GM12892 (cell line): ENCODE data around the gene SLC2A9.

Experiments
- DNase-seq: peaks from one replicate; pipeline ENCODE4 v3.0.0; 2011; ENCODE audit not compliant: insufficient read length
- FAIRE-seq: peaks from 2 replicates; lab custom pipeline; 2011; peaks lifted over from hg19 to GRCh38; lab: Jason Lieb, UNC
- POLR2A ChIP-seq: IDR thresholded peaks from 2 replicates; pipeline ENCODE4 v1.6.1; 2011; ENCODE audit warnings: low read depth, low read length, control low read depth
- POLR2AphosphoS5 ChIP-seq: IDR thresholded peaks from 2 replicates; pipeline ENCODE4 v1.6.1; 2011; ENCODE audit warnings: low read depth, low read length, control low read depth
- TAF1 ChIP-seq: IDR thresholded peaks from 2 replicates; pipeline ENCODE4 v1.6.1; 2011; ENCODE audit warnings: low read depth, mild to moderate bottlenecking, control low read depth, low read length, borderline replicate concordance

The SLC2A9 gene

DNA sequence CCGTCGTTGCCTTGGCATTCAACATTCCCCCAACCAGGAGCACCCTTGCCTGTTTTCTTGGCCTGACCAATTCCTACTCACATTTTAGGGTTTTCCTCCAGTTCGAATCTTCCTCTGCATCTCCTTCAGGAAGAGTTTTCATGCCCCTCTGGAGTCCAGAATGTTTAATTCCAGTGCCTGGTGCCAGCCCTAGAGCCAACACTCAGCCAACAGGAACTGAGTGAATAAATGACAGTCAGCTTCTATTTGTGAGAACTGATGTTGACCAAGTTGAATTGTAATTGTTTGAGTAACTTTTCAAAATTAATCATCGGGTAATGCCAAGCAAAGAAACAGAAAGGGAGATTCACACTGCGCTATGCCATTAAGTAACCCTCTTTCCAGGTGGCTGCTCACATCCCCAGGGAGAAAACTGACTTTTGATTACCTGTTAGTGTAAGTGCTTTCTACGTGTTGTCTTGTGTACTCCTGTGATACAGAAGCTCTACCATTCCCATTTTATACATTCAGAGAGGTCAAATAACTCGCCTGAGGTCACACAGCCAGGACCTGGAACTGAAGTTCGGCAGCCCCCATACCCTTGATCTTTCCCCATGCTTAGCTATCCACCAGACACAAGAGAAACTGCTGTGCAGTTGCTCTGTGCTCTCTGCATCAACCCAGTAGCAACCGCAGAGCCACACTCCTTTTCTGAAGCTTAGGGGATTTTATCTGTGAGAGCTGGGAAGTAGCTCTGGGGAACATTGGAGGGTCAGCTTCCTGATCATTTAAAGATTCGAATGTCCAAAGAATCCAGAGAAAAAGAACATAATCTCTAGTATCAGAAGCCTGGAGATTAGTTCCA lies 19.0 kb upstream of the SLC2A9 start:
- no peak for TF ChIP-seq TAF1
- no peak for TF ChIP-seq POLR2A
- no peak for TF ChIP-seq POLR2AphosphoS5
- FAIRE-seq (no peak), DNase-seq (no peak)

DNA sequence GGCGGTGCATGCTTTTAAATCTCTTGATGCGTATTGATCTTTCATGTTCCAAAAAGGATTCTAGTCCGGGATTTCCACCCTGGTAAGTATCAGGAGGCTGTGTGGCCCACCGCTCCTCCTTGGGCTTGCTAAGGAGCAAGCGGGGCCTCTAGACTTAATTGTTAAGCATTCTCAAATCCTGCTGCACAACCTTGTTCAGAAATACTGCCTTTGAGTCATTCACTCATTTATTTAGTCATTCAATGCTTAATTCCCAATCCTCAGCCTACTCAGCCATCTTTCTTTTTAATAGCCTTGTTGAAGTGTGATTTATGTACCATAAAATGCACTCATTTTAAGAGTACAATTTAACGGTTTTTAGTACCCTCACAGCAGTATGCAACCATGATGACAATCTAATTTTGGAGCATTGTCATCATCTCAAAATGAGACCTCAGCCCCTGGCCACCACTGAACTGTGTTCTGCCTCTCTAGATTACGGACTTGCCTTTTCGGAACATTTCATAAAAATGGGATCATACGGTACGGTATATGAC lies 15.6 kb upstream of the SLC2A9 start:
- FAIRE-seq = no peak
- no peak for DNase-seq
- TF ChIP-seq POLR2A = no peak
- no peak for TF ChIP-seq POLR2AphosphoS5
- no peak for TF ChIP-seq TAF1

DNA sequence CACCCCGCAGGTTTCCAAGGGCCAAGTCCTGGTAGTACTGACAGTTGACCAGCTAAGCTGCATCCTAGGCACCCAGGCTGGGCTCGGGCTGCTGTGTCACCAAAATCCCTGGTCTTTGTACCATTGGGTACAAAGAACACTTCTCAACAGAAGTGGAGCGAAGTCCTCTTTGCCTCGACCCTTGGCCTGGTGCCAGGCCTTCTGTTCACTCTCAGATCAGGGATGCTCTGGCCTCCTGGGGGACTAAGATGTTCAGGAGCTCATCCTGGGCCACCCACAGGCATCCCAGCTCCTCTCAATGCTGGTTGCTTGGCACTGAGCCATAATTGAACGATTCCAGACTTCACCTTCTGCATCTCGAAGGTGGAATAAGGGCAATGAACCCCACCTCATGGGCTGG lies 13.8 kb upstream of the SLC2A9 start:
- DNase-seq (no peak), FAIRE-seq (no peak)
- TF ChIP-seq POLR2A (no peak), POLR2AphosphoS5 (no peak), TAF1 (no peak)

DNA sequence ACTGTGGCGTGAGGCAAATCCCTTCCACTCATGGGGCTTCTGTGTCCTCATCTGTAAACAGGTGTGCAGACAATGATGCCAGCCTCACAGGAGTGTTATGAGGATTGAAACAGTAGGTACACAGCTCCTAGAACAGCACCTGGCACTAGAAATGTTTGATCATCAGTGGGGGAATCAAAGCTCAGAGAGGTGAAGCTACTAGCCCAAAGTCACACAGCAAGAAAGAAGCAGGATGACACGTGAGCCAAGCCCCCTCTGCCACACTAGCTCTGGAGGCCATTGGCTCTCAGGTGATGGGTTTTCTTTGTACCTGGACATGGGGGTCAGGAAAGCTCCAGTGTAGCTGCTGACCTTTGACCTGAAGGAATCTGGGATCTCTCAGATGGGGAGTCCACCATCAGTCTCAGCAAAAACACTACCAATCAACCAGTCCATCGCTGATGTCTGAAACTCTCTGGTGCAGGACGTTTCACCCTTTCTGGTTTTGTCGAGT lies 13.4 kb upstream of the SLC2A9 start:
- no peak for TF ChIP-seq TAF1
- no peak for TF ChIP-seq POLR2AphosphoS5
- no peak for TF ChIP-seq POLR2A
- DNase-seq (no peak), FAIRE-seq (no peak)

DNA sequence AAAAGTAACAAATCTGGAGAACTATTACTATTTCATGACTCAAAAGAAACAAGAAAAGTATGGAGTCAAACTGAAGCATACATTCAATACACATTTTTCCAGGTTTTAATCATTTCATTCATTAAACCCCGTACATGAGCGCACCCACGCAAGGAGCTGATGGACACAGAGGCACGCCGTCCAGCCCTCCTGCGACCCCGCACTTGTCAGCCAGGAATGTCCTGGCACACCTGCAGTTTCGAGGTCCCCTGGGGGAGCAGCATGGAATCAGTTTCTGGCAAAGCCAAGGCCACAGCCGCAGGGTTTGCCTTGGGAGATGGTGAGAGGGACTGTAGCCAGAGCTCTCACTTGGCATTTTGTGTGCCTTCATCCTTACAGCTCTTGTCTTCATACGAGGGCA lies 12.8 kb upstream of the SLC2A9 start:
- no peak for FAIRE-seq
- no peak for DNase-seq
- TF ChIP-seq TAF1 = no peak

DNA sequence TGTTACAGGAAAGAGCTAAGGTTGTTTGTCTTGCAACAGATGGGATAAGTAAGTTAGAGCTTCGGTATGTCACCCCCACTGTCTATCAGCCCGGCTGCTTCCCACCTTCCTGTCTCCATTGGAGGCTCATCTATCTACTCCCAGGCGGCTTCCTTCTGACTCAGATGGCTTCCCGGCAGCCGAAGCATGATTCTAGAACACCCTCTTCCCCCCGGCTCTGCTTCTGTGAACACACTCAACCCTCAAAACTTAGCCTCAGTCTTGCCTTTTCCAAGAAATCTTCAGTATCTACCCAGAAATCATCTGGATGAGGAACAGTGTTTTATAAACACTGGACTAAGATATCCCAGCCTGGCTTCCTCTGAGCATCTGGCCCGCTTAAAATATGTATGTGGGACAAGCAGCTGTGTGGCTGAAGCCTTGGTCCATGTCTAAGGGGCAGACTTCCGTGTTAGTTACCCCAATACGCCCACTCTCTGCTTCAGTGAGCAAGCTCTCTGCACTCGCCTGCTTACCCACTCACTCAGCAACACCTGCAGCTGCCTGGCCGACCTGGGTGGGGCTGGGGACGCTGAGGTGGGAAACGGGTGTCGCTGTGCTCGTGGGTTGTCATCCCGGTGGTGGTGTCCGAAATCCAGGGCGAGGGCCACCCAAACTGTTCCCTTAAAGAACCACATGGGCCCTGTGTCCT lies 12.0 kb upstream of the SLC2A9 start:
- FAIRE-seq = peak; percentile 33

DNA sequence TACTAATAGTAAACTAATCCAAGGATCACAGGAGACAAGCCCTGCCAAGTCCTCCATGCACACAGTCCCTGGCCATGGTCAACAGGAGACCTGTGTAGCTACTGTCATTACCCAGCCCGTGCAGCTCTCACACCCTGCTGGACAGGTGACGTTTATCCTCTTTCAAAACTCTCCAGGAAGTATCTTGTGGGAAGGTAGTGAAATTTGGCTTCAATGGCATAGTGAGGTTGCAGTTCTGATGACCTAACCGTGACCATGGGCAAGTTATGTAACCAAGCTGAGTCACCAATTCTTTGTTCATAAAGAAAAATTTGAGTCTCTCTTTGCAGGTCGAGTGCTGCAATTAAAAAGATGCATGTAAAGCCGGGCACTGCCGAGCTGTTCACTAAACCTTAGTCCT lies 11.3 kb upstream of the SLC2A9 start:
- DNase-seq (no peak), FAIRE-seq (no peak)
- TF ChIP-seq POLR2A (no peak), TAF1 (no peak), POLR2AphosphoS5 (no peak)

More for the DNA sequence above, 12.0 kb upstream of the SLC2A9 start:
- DNase-seq = no peak
- TF ChIP-seq POLR2AphosphoS5 (no peak), TAF1 (no peak)

DNA sequence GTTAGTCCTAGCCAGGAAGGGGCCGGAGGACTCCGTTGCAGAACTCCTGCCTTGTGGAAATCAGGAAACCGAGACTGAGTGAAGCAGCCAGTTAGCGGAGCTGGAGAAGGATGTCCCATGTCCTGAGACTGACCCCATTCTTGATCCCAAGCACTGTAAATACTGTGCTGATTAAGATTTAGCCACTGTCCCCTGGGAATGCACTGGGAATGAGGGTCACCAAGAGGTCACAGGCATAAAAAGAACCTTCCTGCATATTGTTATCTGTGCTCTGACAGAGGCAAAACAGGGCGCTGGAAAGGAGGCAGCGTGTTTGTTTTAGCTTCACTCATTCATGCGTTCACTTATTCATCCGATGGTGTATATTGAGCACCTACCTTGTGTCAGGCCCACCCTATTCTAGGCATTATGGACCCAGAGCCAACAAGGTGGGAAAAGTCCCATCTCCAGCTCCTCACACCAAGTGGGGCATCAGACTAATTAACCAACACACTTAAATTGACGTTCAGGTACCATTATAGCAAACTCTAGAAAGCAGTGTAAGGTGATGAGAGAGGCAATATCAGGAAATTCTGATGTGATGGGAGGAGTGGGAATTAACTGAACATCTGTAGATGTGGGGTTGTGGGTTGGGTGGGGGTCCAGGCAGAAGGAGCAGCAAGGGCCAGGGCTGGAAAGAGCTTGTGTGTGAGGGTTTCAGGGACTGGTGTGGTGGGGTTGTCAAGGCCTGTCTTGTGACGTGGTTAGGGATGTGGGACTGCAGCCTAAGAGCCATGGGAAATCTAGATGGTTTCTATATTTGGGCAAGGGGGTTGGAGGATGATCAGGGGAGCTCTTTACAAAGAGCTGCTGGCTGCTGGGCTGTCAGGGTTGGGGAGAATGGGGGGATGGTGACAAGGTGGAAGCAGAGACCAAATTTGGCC lies 10.6 kb upstream of the SLC2A9 start:
- no peak for DNase-seq
- TF ChIP-seq POLR2AphosphoS5 = no peak
- no peak for TF ChIP-seq TAF1
- TF ChIP-seq POLR2A = no peak
- no peak for FAIRE-seq

DNA sequence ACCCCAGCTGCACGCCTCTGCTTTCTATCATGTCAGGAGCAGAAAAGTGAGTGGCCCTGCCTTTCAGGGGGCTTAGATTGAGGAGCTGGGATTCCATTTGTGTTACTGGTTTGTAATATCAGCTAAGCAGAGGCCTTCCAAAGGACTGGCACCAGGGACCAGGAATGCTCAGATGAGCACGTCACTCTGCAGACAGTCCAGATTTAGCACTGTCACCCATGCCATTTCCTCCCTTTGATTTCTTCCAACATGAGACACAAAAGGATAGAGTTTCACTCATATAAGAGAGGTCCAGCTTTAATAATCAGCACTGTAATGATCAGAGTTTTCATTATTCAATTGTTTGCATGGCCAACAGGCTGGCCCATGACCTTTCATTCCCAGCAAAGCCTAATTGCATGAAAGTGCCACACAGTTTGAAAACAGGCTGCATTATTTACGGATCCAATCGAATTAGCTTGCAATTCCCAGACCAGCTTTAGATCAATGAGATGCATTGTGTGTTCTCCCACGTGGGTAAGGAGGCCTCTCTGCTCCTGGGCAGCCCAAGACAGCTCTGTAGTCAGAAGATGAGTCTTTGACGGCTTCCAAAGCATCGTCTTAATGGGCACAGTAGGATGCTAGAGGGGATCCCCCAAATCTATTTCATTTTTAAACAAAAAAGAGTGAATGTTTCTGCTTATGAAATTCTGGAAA lies 9.8 kb upstream of the SLC2A9 start:
- no peak for FAIRE-seq
- TF ChIP-seq POLR2A = no peak
- TF ChIP-seq TAF1 = no peak
- TF ChIP-seq POLR2AphosphoS5 = no peak

DNA sequence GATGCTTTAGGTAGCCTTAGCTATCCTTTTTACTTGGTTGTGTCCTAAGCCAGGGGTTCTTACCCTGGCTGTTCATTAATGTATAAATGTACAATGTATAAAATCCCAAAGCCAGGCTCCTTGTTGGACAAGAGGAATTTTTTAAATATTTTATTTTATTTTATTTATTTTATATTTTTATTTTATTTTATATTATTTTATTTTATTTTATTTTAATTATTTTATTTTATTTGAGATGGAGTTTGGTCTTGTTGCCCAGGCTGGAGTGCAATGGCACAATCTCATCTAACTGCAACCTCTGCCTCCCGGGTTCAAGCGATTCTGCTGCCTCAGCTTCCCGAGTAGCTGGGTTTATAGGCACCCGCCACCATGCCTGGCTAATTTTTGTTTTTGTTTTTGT lies 8.1 kb upstream of the SLC2A9 start:
- DNase-seq = no peak
- no peak for FAIRE-seq
- TF ChIP-seq POLR2AphosphoS5 = no peak
- no peak for TF ChIP-seq TAF1
- no peak for TF ChIP-seq POLR2A

More for the DNA sequence above, 9.8 kb upstream of the SLC2A9 start:
- DNase-seq = no peak
